Measurements from ENCODE around the gene PYCR2. TPM values are rescaled to one million over a fixed set of nuclear protein-coding genes. Genes with fewer than 3 reads are reported as not detected.

PYCR2 gene
- total and polyA plus RNA-seq, 10 of the 15 experiments (the other 5 are each of a cell fraction or from before 2014, with no cell fraction given) = 1.7 to 81.8 (median 54.9) TPM

DNA sequence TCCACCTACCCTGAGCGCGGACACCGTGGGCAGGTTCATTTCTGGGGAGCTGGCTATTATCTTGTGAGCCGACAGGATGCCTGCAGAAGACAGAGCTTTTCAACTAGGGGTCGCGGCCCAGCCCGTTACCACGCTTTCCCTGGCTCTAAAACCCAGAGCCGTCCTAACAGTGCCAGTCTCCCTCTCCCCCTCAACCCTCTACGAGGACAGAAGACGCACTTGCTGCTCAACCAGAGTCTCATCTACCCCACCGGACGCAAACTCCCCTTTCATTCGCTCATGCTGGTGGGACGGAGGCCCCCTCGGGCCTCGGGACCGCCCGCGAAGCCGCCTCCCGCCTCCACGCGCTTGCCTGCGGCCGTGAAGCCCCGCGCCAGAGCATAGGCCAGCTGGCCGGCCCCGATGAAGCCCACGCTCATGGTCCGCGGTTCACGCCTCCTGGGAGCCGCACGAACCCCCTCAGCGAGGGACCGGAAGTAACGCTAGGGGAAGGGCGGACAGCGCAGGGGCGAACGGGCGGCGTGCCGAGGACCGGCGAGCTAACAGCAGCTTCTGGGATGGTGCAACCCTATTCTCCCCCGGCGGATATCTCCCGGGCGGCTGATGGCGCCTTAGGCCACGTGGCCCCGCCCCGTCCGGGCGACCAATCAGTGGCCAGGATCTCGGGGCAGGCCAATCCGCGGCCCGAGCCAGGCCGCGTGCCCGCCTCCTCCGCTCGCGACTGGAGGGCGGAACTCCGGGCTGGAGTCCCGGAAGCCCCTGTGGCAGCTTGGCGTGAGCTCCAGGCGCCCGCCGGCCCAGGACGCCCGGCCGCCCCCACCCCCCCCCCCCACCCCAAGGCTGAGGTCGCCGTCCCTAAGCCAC lies at the start of gene PYCR2 (continued):
- TF ChIP-seq, protein P1, sequence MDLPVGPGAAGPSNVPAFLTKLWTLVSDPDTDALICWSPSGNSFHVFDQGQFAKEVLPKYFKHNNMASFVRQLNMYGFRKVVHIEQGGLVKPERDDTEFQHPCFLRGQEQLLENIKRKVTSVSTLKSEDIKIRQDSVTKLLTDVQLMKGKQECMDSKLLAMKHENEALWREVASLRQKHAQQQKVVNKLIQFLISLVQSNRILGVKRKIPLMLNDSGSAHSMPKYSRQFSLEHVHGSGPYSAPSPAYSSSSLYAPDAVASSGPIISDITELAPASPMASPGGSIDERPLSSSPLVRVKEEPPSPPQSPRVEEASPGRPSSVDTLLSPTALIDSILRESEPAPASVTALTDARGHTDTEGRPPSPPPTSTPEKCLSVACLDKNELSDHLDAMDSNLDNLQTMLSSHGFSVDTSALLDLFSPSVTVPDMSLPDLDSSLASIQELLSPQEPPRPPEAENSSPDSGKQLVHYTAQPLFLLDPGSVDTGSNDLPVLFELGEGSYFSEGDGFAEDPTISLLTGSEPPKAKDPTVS (IDR thresholded peaks at IDR 0.05; ENCODE audit: low read depth, low read length) = no peak
- 0 out of 2 replicates have a peak, but pooled peaks have one; percentile 39 for TF ChIP-seq NBN (IDR thresholded peaks at IDR 0.05)
- no peak for TF ChIP-seq MTA3 (IDR thresholded peaks at IDR 0.05; ENCODE audit: borderline replicate concordance, low read length)
- TF ChIP-seq SIX5 (IDR thresholded peaks at IDR 0.05; ENCODE audit: low read depth, low read length, severe bottlenecking) = peak; percentile 20
- TF ChIP-seq PML (IDR thresholded peaks at IDR 0.05; ENCODE audit: low read length) = peak; percentile 43; the same call in 1 of the 2 replicates
- TF ChIP-seq HDAC2 (IDR thresholded peaks at IDR 0.05) = no peak
- TF ChIP-seq HCFC1 (IDR thresholded peaks at IDR 0.05; ENCODE audit: low read length) = peak; percentile 69
- no peak for TF ChIP-seq JUND (IDR thresholded peaks at IDR 0.05; ENCODE audit: low read depth, low read length)
- TF ChIP-seq EGR1 (IDR thresholded peaks at IDR 0.05; ENCODE audit: borderline replicate concordance in 1 of 2, low read depth in 2 of 2, low read length in 2 of 2) = peak in 1 of 2 experiments; percentile 41; a peak in 2 of 3 replicates
- TF ChIP-seq YY1 (IDR thresholded peaks at IDR 0.05; ENCODE audit: low read depth, low read length) = peak; percentile 92
- TF ChIP-seq NR2C2 (IDR thresholded peaks at IDR 0.05; ENCODE audit: borderline replicate concordance, control insufficient read depth, insufficient read length, low read depth) = no peak
- peak; percentile 67 for TF ChIP-seq FOS (IDR thresholded peaks at IDR 0.05; ENCODE audit: borderline replicate concordance, extremely low read depth, insufficient read length)
- TF ChIP-seq NFYA (IDR thresholded peaks at IDR 0.05; ENCODE audit: borderline replicate concordance, low read depth, low read length) = peak; percentile 12; the same call in 1 of the 2 replicates
- no peak for TF ChIP-seq CHD4 (IDR thresholded peaks at IDR 0.05)
- TF ChIP-seq E2F4 (IDR thresholded peaks at IDR 0.05; ENCODE audit: low read depth, low read length) = peak; percentile 54; the same call in 1 of the 2 replicates
- TF ChIP-seq, protein P2, sequence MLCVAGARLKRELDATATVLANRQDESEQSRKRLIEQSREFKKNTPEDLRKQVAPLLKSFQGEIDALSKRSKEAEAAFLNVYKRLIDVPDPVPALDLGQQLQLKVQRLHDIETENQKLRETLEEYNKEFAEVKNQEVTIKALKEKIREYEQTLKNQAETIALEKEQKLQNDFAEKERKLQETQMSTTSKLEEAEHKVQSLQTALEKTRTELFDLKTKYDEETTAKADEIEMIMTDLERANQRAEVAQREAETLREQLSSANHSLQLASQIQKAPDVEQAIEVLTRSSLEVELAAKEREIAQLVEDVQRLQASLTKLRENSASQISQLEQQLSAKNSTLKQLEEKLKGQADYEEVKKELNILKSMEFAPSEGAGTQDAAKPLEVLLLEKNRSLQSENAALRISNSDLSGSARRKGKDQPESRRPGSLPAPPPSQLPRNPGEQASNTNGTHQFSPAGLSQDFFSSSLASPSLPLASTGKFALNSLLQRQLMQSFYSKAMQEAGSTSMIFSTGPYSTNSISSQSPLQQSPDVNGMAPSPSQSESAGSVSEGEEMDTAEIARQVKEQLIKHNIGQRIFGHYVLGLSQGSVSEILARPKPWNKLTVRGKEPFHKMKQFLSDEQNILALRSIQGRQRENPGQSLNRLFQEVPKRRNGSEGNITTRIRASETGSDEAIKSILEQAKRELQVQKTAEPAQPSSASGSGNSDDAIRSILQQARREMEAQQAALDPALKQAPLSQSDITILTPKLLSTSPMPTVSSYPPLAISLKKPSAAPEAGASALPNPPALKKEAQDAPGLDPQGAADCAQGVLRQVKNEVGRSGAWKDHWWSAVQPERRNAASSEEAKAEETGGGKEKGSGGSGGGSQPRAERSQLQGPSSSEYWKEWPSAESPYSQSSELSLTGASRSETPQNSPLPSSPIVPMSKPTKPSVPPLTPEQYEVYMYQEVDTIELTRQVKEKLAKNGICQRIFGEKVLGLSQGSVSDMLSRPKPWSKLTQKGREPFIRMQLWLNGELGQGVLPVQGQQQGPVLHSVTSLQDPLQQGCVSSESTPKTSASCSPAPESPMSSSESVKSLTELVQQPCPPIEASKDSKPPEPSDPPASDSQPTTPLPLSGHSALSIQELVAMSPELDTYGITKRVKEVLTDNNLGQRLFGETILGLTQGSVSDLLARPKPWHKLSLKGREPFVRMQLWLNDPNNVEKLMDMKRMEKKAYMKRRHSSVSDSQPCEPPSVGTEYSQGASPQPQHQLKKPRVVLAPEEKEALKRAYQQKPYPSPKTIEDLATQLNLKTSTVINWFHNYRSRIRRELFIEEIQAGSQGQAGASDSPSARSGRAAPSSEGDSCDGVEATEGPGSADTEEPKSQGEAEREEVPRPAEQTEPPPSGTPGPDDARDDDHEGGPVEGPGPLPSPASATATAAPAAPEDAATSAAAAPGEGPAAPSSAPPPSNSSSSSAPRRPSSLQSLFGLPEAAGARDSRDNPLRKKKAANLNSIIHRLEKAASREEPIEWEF (IDR thresholded peaks at IDR 0.05; ENCODE audit: insufficient replicate concordance, low read depth, low read length) = no peak
- TF ChIP-seq, protein P3, sequence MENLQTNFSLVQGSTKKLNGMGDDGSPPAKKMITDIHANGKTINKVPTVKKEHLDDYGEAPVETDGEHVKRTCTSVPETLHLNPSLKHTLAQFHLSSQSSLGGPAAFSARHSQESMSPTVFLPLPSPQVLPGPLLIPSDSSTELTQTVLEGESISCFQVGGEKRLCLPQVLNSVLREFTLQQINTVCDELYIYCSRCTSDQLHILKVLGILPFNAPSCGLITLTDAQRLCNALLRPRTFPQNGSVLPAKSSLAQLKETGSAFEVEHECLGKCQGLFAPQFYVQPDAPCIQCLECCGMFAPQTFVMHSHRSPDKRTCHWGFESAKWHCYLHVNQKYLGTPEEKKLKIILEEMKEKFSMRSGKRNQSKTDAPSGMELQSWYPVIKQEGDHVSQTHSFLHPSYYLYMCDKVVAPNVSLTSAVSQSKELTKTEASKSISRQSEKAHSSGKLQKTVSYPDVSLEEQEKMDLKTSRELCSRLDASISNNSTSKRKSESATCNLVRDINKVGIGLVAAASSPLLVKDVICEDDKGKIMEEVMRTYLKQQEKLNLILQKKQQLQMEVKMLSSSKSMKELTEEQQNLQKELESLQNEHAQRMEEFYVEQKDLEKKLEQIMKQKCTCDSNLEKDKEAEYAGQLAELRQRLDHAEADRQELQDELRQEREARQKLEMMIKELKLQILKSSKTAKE (IDR thresholded peaks at IDR 0.05; ENCODE audit: low read depth, poor library complexity, severe bottlenecking) = no peak
- TF ChIP-seq ZNF217 (IDR thresholded peaks at IDR 0.05) = no peak
- no peak for TF ChIP-seq MEF2A (IDR thresholded peaks at IDR 0.05; ENCODE audit: insufficient read depth, low read depth, low read length)
- no peak for TF ChIP-seq SUPT20H (IDR thresholded peaks at IDR 0.05; ENCODE audit: borderline replicate concordance, control insufficient read depth, low read depth, low read length)
